HCT116 (cell line): ENCODE results near the gene CLDN9. TPM values are rescaled to one million over a fixed set of nuclear protein-coding genes. Genes with fewer than 3 reads are reported as not detected.

ENCODE experiments used
- ATAC-seq: fragments of 200-7000 bp; cut with Tn5 transposase; 2 replicates; pipeline ENCODE4 v1.9.1; 2020; ENCODE audit warnings: mild to moderate bottlenecking, moderate library complexity
- BruUV-seq: library from RNA; stranded (reverse); fragments of 400-500 nt; replicated peaks from 2 replicates; lab custom pipeline; 2021; lab: Mats Ljungman, UMichigan
- CTCF ChIA-PET: fragments of 300-600 bp; sonication (Branson Sonifier 250); formaldehyde crosslinking; loops from one replicate; lab custom pipeline; 2021; ENCODE audit warnings: antibody characterized with exemption; lab: Charles Lee
- POLR2A ChIA-PET: fragments of 300-600, 350-600 bp; sonication (Branson Sonifier 250); formaldehyde crosslinking; loops from one replicate; lab custom pipeline; 2021; ENCODE audit warnings: antibody characterized with exemption; lab: Charles Lee
- RAD21 ChIA-PET, 2 experiments: fragments of 300-600 bp; sonication (Branson Sonifier 250); formaldehyde crosslinking; loops; one replicate each; lab custom pipeline; 2023; ENCODE audit warnings: low total read pairs in 2 of 2; ENCODE audit not compliant: uncharacterized antibody in 2 of 2, unreplicated experiment in 2 of 2, low non-redundant PET in 1 of 2; lab: Charles Lee
- DNase-seq: peaks from one replicate; pipeline ENCODE4 v3.0.0-alpha.2; 2010; ENCODE audit warnings: low read depth, low spot score
- H2AFZ ChIP-seq: fragments of 200-600 bp; shearing (Covaris generic), sonication (generic); 2 replicates; pipeline ENCODE4 v1.6.1; 2017; ENCODE audit warnings: low read depth, mixed run types, mixed read lengths, antibody characterized with exemption, low read length; ENCODE audit not compliant: poor library complexity, severe bottlenecking
- H3K27ac ChIP-seq: 2 replicates; pipeline ENCODE4 v1.5.1; 2012; ENCODE audit warnings: low read depth, low read length
- H3K27me3 ChIP-seq: fragments of 200-600 bp; sonication (generic); 2 replicates; pipeline ENCODE4 v1.6.1; 2016; ENCODE audit warnings: mixed run types, low read length, mixed read lengths; ENCODE audit not compliant: insufficient read depth
- H3K36me3 ChIP-seq, 2 experiments: fragments of 200-500 bp in 1 of 2; fragments of 200-600 bp in 1 of 2; sonication (Bioruptor generic) in 1 of 2; sonication (generic) in 1 of 2; 2 replicates each; pipeline versions ENCODE4 v1.5.1 to v1.6.1; 2014 to 2016; ENCODE audit warnings: low read length in 2 of 2, inconsistent platforms in 1 of 2, mixed read lengths in 1 of 2, mixed run types in 1 of 2; ENCODE audit not compliant: insufficient read depth in 2 of 2, control insufficient read depth in 1 of 2
- H3K4me1 ChIP-seq, 2 experiments: fragments of 200-600 bp in 1 of 2; sonication (generic) in 1 of 2; 2 replicates each; pipeline versions ENCODE4 v1.5.1 to v1.6.1; 2012 to 2017; ENCODE audit warnings: low read length in 2 of 2, inconsistent platforms in 1 of 2, mild to moderate bottlenecking in 1 of 2, mixed read lengths in 1 of 2, mixed run types in 1 of 2, moderate library complexity in 1 of 2; ENCODE audit not compliant: insufficient read depth in 2 of 2, control insufficient read depth in 1 of 2
- H3K4me2 ChIP-seq: fragments of 200-600 bp; sonication (generic); 2 replicates; pipeline ENCODE4 v1.6.1; 2017; ENCODE audit warnings: mixed run types, low read length, mixed read lengths
- H3K4me3 ChIP-seq, 2 experiments: fragments of 200-600 bp in 1 of 2; sonication (generic) in 1 of 2; replicated peaks in 1 of 2; 2 replicates each; pipeline ENCODE4 v1.5.1; 2011 to 2016; ENCODE audit warnings: low read length in 2 of 2, control low read depth in 1 of 2, low read depth in 1 of 2, mild to moderate bottlenecking in 1 of 2, mixed read lengths in 1 of 2, mixed run types in 1 of 2
- H3K79me2 ChIP-seq: fragments of 200-600 bp; sonication (generic); 2 replicates; pipeline ENCODE4 v1.6.1; 2017; ENCODE audit warnings: mild to moderate bottlenecking, mixed run types, low read length, moderate library complexity, mixed read lengths; ENCODE audit not compliant: insufficient read depth
- H3K9ac ChIP-seq: fragments of 200-600 bp; sonication (generic); 2 replicates; pipeline ENCODE4 v1.6.1; 2016; ENCODE audit warnings: low read length, mixed read lengths
- H3K9me2 ChIP-seq: fragments of 200-600 bp; sonication (generic), shearing (Covaris generic); 2 replicates; pipeline ENCODE4 v1.6.1; 2017; ENCODE audit warnings: mixed run types, mild to moderate bottlenecking, moderate library complexity; ENCODE audit not compliant: insufficient read depth
- H3K9me3 ChIP-seq, 2 experiments: fragments of 200-500 bp in 1 of 2; fragments of 200-600 bp in 1 of 2; sonication (Bioruptor generic) in 1 of 2; sonication (generic) in 1 of 2; 2 replicates each; pipeline ENCODE4 v1.6.1; 2014 to 2017; ENCODE audit warnings: low read length in 2 of 2, mixed read lengths in 2 of 2, inconsistent platforms in 1 of 2, low read depth in 1 of 2, mild to moderate bottlenecking in 1 of 2, mixed run types in 1 of 2, moderate library complexity in 1 of 2; ENCODE audit not compliant: control insufficient read depth in 1 of 2, insufficient read depth in 1 of 2
- H4K20me1 ChIP-seq: fragments of 200-600 bp; sonication (generic), shearing (Covaris generic); 2 replicates; pipeline ENCODE4 v1.6.1; 2017; ENCODE audit warnings: mixed run types, mild to moderate bottlenecking, moderate library complexity; ENCODE audit not compliant: insufficient read depth
- POLR2A ChIP-seq: IDR thresholded peaks from 2 replicates; pipeline ENCODE4 v1.7.0; 2011; ENCODE audit warnings: borderline replicate concordance; ENCODE audit not compliant: insufficient read depth, insufficient read length; ENCODE audit errors: extremely low read depth
- POLR2AphosphoS5 ChIP-seq: IDR thresholded peaks from 2 replicates; pipeline ENCODE4 v1.6.1; 2011; ENCODE audit warnings: mild to moderate bottlenecking, low read depth, low read length, moderate library complexity
- SIN3A ChIP-seq: IDR thresholded peaks from 2 replicates; pipeline ENCODE4 v1.6.1; 2012; ENCODE audit warnings: low read depth
- YY1 ChIP-seq: IDR thresholded peaks from 2 replicates; pipeline ENCODE4 v1.6.1; 2011; ENCODE audit warnings: low read length, low read depth, moderate library complexity, mild to moderate bottlenecking; ENCODE audit not compliant: insufficient replicate concordance; ENCODE audit errors: extremely low read depth
- ZFX ChIP-seq: fragments of 450-650 bp; IDR thresholded peaks from 2 replicates; pipeline ENCODE4 v1.6.1; 2017
- intact Hi-C: fragments of 100-400 bp; cut with micrococcal nuclease; formaldehyde crosslinking; loops from 2 replicates; pipeline ENCODE4 v1.10.0; 2022
- total RNA-seq: library from RNA; stranded (reverse); gene quantifications from one replicate; pipeline ENCODE4 v1.2.1, GENCODE V29; 2021; ENCODE audit not compliant: unreplicated experiment
- TF ChIP-seq, protein P1 (sequence below), 3 experiments: fragments of 200-600 bp in 1 of 3; sonication (generic) in 1 of 3; IDR thresholded peaks in 2 of 3; conservative IDR thresholded peaks in 1 of 3; 2 replicates each; pipeline ENCODE4 v1.5.1; 2012 to 2017; ENCODE audit warnings: low read depth in 2 of 3, low read length in 2 of 3, antibody characterized with exemption in 1 of 3, borderline replicate concordance in 1 of 3, control low read depth in 1 of 3, mild to moderate bottlenecking in 1 of 3, mixed read lengths in 1 of 3, mixed run types in 1 of 3, moderate library complexity in 1 of 3; ENCODE audit not compliant: insufficient read depth in 1 of 3

The CLDN9 gene
- total RNA-seq, 1 experiment from 2014 or later: 0.76 TPM

- H3K9me3 ChIP-seq: no peaks in the 10 kb centered on the region
- RAD21 ChIA-PET: interaction anchor here (0.7 to 1.0 kb wide), 4 partner anchors 24 to 122 kb away, joined by 3 to 8 read pairs (median 6); no protein-coding TSS in a partner anchor
- no peak overlapping the region for H2AFZ ChIP-seq
- peaks cover 8 to 18% of the 10 kb centered on the region in 2 experiments; a peak in 2 of 4 replicates for H3K36me3 ChIP-seq
- POLR2A ChIA-PET: interaction anchor here (0.6 to 1.9 kb wide), 8 partner anchors 11 to 1225 kb away, joined by 3 to 16 read pairs (median 4); no protein-coding TSS in a partner anchor
- H3K4me1 ChIP-seq: peaks cover 5 to 50% of the 10 kb centered on the region in 2 experiments
- H3K79me2 ChIP-seq: peaks cover 10% of the 10 kb centered on the region; the same call in 1 of the 2 replicates
- H3K9ac ChIP-seq: peak overlapping the region; percentile 47
- H3K27me3 ChIP-seq: no peaks in the 10 kb centered on the region
- no peaks in the 10 kb centered on the region for H4K20me1 ChIP-seq
- no TSS peak for BruUV-seq
- H3K27ac ChIP-seq: peak overlapping the region; percentile 68
- TF ChIP-seq YY1 (peak; percentile 18), POLR2A (peak; percentile 38), POLR2AphosphoS5 (peak; percentile 75), ZFX (peak; percentile 23; the same call in 1 of the 2 replicates), SIN3A (no peak)
- TF ChIP-seq, protein P1, sequence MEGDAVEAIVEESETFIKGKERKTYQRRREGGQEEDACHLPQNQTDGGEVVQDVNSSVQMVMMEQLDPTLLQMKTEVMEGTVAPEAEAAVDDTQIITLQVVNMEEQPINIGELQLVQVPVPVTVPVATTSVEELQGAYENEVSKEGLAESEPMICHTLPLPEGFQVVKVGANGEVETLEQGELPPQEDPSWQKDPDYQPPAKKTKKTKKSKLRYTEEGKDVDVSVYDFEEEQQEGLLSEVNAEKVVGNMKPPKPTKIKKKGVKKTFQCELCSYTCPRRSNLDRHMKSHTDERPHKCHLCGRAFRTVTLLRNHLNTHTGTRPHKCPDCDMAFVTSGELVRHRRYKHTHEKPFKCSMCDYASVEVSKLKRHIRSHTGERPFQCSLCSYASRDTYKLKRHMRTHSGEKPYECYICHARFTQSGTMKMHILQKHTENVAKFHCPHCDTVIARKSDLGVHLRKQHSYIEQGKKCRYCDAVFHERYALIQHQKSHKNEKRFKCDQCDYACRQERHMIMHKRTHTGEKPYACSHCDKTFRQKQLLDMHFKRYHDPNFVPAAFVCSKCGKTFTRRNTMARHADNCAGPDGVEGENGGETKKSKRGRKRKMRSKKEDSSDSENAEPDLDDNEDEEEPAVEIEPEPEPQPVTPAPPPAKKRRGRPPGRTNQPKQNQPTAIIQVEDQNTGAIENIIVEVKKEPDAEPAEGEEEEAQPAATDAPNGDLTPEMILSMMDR (IDR thresholded peaks at IDR 0.05 in 2 of 3, conservative IDR thresholded peaks at IDR 0.05 in 1 of 3; ENCODE audit: borderline replicate concordance in 1 of 3, insufficient read depth in 1 of 3, low read depth in 2 of 3, low read length in 2 of 3): peak in 2 of 3 experiments; percentile 64 to 86; a peak in 4 of 6 replicates
- no peaks in the 10 kb centered on the region for H3K9me2 ChIP-seq
- intact Hi-C loops: no loop called here
- ATAC-seq (peak; percentile 46), DNase-seq (peak; percentile 62)
- CTCF ChIA-PET: interaction anchor here (0.6 to 2.0 kb wide), 22 partner anchors 8 to 144 kb away, joined by 3 to 29 read pairs (median 6); partner anchors contain the start of genes KREMEN2 and TNFRSF12A
- peak overlapping the region; percentile 71 for H3K4me2 ChIP-seq
- peak overlapping the region in 1 of 2 experiments; percentile 33; a peak in 1 of 4 replicates for H3K4me3 ChIP-seq
Measured at GRCh38 chr16:3027983-3028715, 15.4 kb downstream of the CLDN9 start.
